Activated CD4-positive, alpha-beta T cell treated with anti-CD3 and anti-CD28 coated beads, Interleukin-2, Interleukin-4, amounts not matched to agents 100 ng/mL and 50 ng/mL, durations not matched to agents 16 hours and 8 hours (primary cell): ENCODE measurements around the gene EDNRA.
A peak's percentile ranks its signal among the peaks of the same experiment; 100 is the strongest.

Experiments used
- DNase-seq: peaks from one replicate; pipeline ENCODE4 v3.0.0-alpha.2; 2020; ENCODE audit warnings: low spot score

Gene EDNRA

GRCh38 chr4:147498031-147498660 lies 17.2 kb downstream of the EDNRA start:
- DNase-seq = no peak

GRCh38 chr4:147508346-147508745 lies 27.4 kb downstream of the EDNRA start:
- no peak for DNase-seq

- no peak for DNase-seq
These were observed 28.5 kb downstream of the EDNRA start for GRCh38 chr4:147509386-147509785.

- DNase-seq = no peak
These were observed 30.2 kb downstream of the EDNRA start for GRCh38 chr4:147510962-147511668.

GRCh38 chr4:147513091-147513490 lies 32.2 kb downstream of the EDNRA start:
- DNase-seq = no peak

- no peak for DNase-seq
These were observed 33.1 kb downstream of the EDNRA start for GRCh38 chr4:147513952-147514351.

- no peak for DNase-seq
These were observed 34.5 kb downstream of the EDNRA start for GRCh38 chr4:147515220-147515936.

GRCh38 chr4:147516133-147516532 lies 35.2 kb downstream of the EDNRA start:
- DNase-seq = no peak

- DNase-seq = no peak
These were observed 37.2 kb downstream of the EDNRA start for GRCh38 chr4:147518086-147518485.

- peak; percentile 58 for DNase-seq
These were observed 38.2 kb downstream of the EDNRA start for GRCh38 chr4:147518846-147519767.

- no peak for DNase-seq
These were observed 43.7 kb downstream of the EDNRA start for GRCh38 chr4:147524601-147525000.

GRCh38 chr4:147525494-147526271 lies 44.8 kb downstream of the EDNRA start:
- no peak for DNase-seq

GRCh38 chr4:147526272-147526654 lies 45.4 kb downstream of the EDNRA start:
- no peak for DNase-seq

GRCh38 chr4:147528054-147528453 lies 47.2 kb downstream of the EDNRA start:
- DNase-seq = no peak

GRCh38 chr4:147530134-147530533 lies 49.2 kb downstream of the EDNRA start:
- DNase-seq = no peak

GRCh38 chr4:147530723-147531122 lies 49.8 kb downstream of the EDNRA start:
- DNase-seq = no peak

- DNase-seq = no peak
These were observed 52.0 kb downstream of the EDNRA start for GRCh38 chr4:147532896-147533295.

GRCh38 chr4:147533331-147533730 lies 52.4 kb downstream of the EDNRA start:
- no peak for DNase-seq

GRCh38 chr4:147535124-147535523 lies 54.2 kb downstream of the EDNRA start:
- DNase-seq = no peak

- no peak for DNase-seq
These were observed 57.8 kb downstream of the EDNRA start for GRCh38 chr4:147538711-147539110.

GRCh38 chr4:147539959-147540358 lies 59.1 kb downstream of the EDNRA start:
- DNase-seq = no peak
